Measurements from ENCODE around the gene TAF1D. TPM values are rescaled to one million over a fixed set of nuclear protein-coding genes. Genes with fewer than 3 reads are reported as not detected.
A peak's percentile ranks its signal among the peaks of the same experiment; 100 is the strongest.

The TAF1D gene
- total RNA-seq, 1 experiment from 2014 or later = 78.6 TPM

GRCh38 chr11:93720522-93720921 lies 20.8 kb downstream of the TAF1D start:
- no peak for DNase-seq (ENCODE audit: low read depth)

- DNase-seq (ENCODE audit: low read depth) = no peak
Measured at GRCh38 chr11:93719310-93719709, 22.0 kb downstream of the TAF1D start.

- no peak for DNase-seq (ENCODE audit: low read depth)
Measured at GRCh38 chr11:93718057-93718563, 23.2 kb downstream of the TAF1D start.

GRCh38 chr11:93717501-93717900 lies 23.8 kb downstream of the TAF1D start:
- DNase-seq (ENCODE audit: low read depth) = no peak

GRCh38 chr11:93715797-93716396 lies 25.4 kb downstream of the TAF1D start:
- DNase-seq (ENCODE audit: low read depth) = no peak

- DNase-seq (ENCODE audit: low read depth) = no peak
Measured at GRCh38 chr11:93712678-93713077, 28.6 kb downstream of the TAF1D start.

GRCh38 chr11:93710239-93710638 lies 31.1 kb downstream of the TAF1D start:
- DNase-seq (ENCODE audit: low read depth) = no peak

- no peak for DNase-seq (ENCODE audit: low read depth)
Measured at GRCh38 chr11:93704237-93704636, 37.1 kb downstream of the TAF1D start.

- DNase-seq (ENCODE audit: low read depth) = peak; percentile 26
Measured at GRCh38 chr11:93700830-93701229, 40.5 kb downstream of the TAF1D start.

GRCh38 chr11:93697611-93698010 lies 43.7 kb downstream of the TAF1D start:
- DNase-seq (ENCODE audit: low read depth) = no peak

GRCh38 chr11:93694557-93694956 lies 46.7 kb downstream of the TAF1D start:
- no peak for DNase-seq (ENCODE audit: low read depth)

GRCh38 chr11:93694109-93694508 lies 47.2 kb downstream of the TAF1D start:
- no peak for DNase-seq (ENCODE audit: low read depth)

GRCh38 chr11:93689240-93689639 lies 52.1 kb downstream of the TAF1D start:
- DNase-seq (ENCODE audit: low read depth) = no peak

GRCh38 chr11:93686812-93687211 lies 54.5 kb downstream of the TAF1D start:
- DNase-seq (ENCODE audit: low read depth) = no peak

- DNase-seq (ENCODE audit: low read depth) = no peak
Measured at GRCh38 chr11:93686226-93686625, 55.1 kb downstream of the TAF1D start.

Other genes starting within 250 kb of the TAF1D start
- 33.0 and 46.2 TPM in 2 replicates for gene SMCO4, start 198.1 kb downstream of the TAF1D start, total RNA-seq (2014; rRNA removed; shearing (Covaris generic))
- gene CEP295, start 79.8 kb downstream of the TAF1D start, total RNA-seq (2014; rRNA removed; shearing (Covaris generic)) = 16.0 and 20.2 TPM in 2 replicates
- 15.1 and 17.5 TPM in 2 replicates for gene C11orf54, start 177 bp upstream of the TAF1D start, total RNA-seq (2014; rRNA removed; shearing (Covaris generic))
- 33.8 and 43.1 TPM in 2 replicates for gene MED17, start 42.8 kb upstream of the TAF1D start, total RNA-seq (2014; rRNA removed; shearing (Covaris generic))
- gene VSTM5, start 109.1 kb upstream of the TAF1D start, total RNA-seq (2014; rRNA removed; shearing (Covaris generic)) = not detected in 2 replicates